Activated naive CD8-positive, alpha-beta T cell treated with anti-CD3 and anti-CD28 coated beads, Interleukin-2, amount 10 ng/mL, durations not matched to agents 7 days and 5 days (primary cell): ENCODE results near the gene CGB1. TPM values are rescaled to one million over a fixed set of nuclear protein-coding genes. Genes with fewer than 3 reads are reported as not detected.
"Not testable (repeated sequence)": the region's sequence is repeated elsewhere in the genome, so short reads cannot be mapped to it uniquely, and the experiment has no call there.

ENCODE experiments used
- ATAC-seq: fragments of 150-1000 bp; cut with Tn5 transposase; one replicate; pipeline ENCODE4 v1.10.0; 2021; ENCODE audit warnings: low read depth, moderate library complexity
- POLR2A ChIA-PET: fragments of 350-600 bp; sonication (Branson Sonifier 250); formaldehyde crosslinking; loops from one replicate; lab custom pipeline; 2021; ENCODE audit warnings: antibody characterized with exemption; lab: Charles Lee
- DNase-seq: peaks from one replicate; pipeline ENCODE4 v3.0.0; 2021
- H3K27ac Mint-ChIP-seq: one replicate; pipeline ENCODE4 v1.8.0; 2022; ENCODE audit warnings: mild to moderate bottlenecking, mixed read lengths
- H3K27me3 Mint-ChIP-seq: one replicate; pipeline ENCODE4 v1.8.0; 2022; ENCODE audit warnings: mild to moderate bottlenecking, moderate library complexity, mixed read lengths
- H3K36me3 Mint-ChIP-seq: one replicate; pipeline ENCODE4 v1.8.0; 2021; ENCODE audit warnings: mild to moderate bottlenecking, mixed read lengths
- H3K4me1 Mint-ChIP-seq: one replicate; pipeline ENCODE4 v1.8.0; 2021; ENCODE audit warnings: mixed read lengths
- H3K4me3 Mint-ChIP-seq: one replicate; pipeline ENCODE4 v1.8.0; 2022; ENCODE audit warnings: mild to moderate bottlenecking, moderate library complexity, mixed read lengths
- H3K9me3 Mint-ChIP-seq: one replicate; pipeline ENCODE4 v1.8.0; 2021; ENCODE audit warnings: mixed read lengths
- total RNA-seq, 2 experiments: library from RNA; stranded (reverse); gene quantifications; one replicate each; pipeline ENCODE4 v1.2.3, GENCODE V29; 2021

The CGB1 gene
- total RNA-seq, 2 experiments from 2014 or later, result not detected

DNA sequence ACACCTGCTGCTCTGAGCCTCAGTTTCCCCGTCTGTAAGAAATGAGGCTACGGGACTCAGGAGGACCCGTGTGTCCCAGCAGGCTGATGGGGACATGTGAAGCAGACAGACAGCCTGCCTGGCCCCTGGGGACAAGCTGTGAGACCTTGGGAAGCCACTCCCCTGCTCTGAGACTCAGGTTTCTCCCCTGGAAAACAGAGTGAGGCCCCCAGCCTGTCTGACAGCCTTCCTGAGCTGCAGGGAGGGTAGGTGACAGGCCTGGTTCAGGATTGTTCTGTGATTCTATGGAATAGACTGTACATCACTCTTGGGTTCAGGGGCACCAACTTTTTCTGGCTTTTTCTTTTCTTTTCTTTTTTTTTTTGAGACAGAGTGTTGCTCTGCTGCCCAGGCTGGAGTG, 30.9 kb upstream of the CGB1 start:
- ATAC-seq, result no peak
- Mint-ChIP-seq H3K36me3 (no peaks in the 10 kb centered on the region), H3K27me3 (peaks cover 77% of the 10 kb centered on the region), H3K27ac (no peak overlapping the region), H3K4me3 (no peak overlapping the region), H3K9me3 (peaks cover 3% of the 10 kb centered on the region), H3K4me1 (no peaks in the 10 kb centered on the region)
- POLR2A ChIA-PET, result no interaction called here
- DNase-seq, result no peak

DNA sequence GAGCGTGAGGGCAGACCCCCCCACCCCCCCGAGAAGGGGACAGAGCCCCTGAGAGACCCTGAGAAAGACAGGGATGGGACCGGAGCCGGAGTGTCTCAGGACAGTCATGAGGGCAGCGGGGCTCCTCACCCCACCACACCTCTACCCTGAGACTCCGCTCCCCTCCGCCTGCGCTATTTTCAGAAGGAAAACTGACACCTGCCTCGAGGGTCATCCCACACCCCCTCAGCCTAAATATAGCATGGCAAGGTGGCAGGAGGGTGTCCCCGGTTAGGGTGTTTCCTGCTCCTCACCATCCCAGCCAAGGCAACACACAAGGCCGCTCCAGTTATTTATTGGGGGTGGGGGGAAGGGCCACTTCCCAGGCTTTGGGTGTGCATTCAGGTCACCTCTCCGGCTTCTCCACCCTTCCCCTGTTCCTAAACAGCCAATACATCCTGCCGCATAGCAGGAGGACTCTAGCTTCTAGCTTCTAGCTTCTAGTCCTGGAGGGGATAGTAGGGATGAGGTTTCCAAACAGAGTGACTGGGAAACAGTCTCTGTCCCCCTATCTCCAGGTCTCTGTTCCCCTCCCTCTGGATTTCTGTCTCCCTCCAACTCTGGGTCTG, 29.3 kb upstream of the CGB1 start:
- Mint-ChIP-seq H3K27me3 (peaks cover 78% of the 10 kb centered on the region), H3K27ac (no peak overlapping the region), H3K4me1 (no peaks in the 10 kb centered on the region), H3K9me3 (peaks cover 3% of the 10 kb centered on the region), H3K4me3 (no peak overlapping the region), H3K36me3 (no peaks in the 10 kb centered on the region)
- DNase-seq, result no peak
- ATAC-seq, result no peak
- POLR2A ChIA-PET, result no interaction called here

DNA sequence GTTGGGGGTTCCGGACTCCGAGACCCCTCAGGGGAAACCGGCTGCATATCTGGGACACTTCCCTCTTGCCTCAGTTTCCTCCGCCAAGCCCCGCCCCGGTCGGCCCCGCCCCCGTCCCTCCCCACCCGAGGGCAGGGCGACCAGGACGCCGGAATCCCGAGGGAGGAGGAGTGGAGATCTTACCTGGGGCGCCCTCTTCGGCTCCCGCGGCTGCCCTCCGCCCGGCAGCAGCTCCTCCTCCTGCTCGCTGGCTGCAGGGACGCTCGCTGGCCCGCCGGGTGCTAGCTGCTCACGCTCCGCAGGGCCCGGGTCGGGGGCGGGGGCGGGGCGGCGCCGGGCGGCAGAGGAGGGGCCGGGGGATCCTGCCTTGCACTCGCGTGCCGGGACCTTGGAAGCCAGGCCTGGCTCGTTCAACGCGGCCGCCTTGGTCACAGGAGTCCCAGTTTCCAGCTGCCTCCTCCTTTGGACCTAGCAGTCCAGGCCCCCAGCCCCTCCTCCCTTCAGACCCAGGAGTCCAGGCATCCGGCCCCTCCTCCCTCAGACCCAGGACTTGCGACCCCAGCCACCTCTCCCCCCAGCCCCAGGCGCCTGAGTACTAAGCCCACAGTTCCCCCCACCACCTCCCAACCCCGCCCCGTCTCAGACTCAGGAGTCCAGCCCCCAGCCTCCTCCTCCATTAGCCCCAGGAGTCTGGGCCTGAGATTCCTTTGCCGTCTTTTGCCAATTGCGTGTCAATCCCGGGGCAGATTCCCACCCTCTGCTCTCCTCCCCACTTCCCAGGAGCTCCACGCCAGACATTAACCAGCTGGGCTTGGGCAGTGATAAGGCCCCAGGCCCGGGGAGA, 28.3 kb upstream of the CGB1 start, which contains the start of gene NTF4:
Gene NTF4 (minus strand): TSS at position 51 of the 844 bp plus-strand sequence. CDS start 2,821 bp downstream, outside the sequence.
- no peak within 1 kb of the TSS for H3K4me3 Mint-ChIP-seq
- POLR2A ChIA-PET, result no interaction called here

DNA sequence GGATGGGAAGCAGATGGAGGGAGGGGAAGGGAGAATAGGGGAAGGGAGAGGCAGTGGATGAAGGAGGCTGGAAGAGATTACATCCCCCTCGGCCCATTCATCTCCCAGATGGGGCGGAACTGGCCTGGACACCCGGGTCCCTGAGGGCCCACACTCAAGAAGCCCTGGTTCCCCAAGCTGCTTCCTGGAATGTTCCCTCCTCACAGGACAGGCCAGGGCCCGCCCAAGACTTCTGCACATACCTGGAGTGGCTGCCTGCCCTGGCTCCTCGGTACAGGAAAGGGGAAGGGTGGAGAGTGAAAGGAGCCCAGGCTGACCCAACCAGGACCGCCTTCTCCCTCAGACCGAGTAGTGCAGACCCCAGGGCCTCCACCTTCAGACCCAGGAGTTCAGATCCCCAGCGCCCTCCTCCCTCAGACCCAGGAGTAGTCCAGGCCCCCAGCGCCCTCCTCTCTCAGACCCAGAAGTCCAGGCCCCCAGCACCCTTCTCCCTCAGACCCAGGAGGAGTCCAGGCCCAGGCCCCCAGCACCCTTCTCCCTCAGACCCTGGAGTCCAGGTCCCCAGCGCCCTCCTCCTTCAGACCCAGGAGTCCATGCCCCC, 27.4 kb upstream of the CGB1 start:
- Mint-ChIP-seq H3K4me3 (no peak overlapping the region), H3K27me3 (peaks cover 82% of the 10 kb centered on the region), H3K36me3 (no peaks in the 10 kb centered on the region), H3K4me1 (no peaks in the 10 kb centered on the region), H3K9me3 (no peaks in the 10 kb centered on the region), H3K27ac (no peak overlapping the region)
- ATAC-seq (no peak), DNase-seq (no peak)
- POLR2A ChIA-PET, result no interaction called here

More for the DNA sequence above, 28.3 kb upstream of the CGB1 start, which contains the start of gene NTF4:
- DNase-seq (no peak), ATAC-seq (no peak)
- H3K9me3 Mint-ChIP-seq, result peaks cover 3% of the 10 kb centered on the region
- no peak within 1 kb of the TSS for H3K27ac Mint-ChIP-seq
- no peaks in the 10 kb centered on the region for H3K4me1 Mint-ChIP-seq
- H3K36me3 Mint-ChIP-seq, result no peaks in the 10 kb centered on the region
- H3K27me3 Mint-ChIP-seq, result peaks cover 82% of the 10 kb centered on the region

GRCh38 chr19:49061445-49061844, 24.8 kb upstream of the CGB1 start:
- no peak for ATAC-seq
- Mint-ChIP-seq H3K9me3 (no peaks in the 10 kb centered on the region), H3K4me1 (peaks cover 11% of the 10 kb centered on the region), H3K27me3 (peaks cover 83% of the 10 kb centered on the region), H3K36me3 (no peaks in the 10 kb centered on the region), H3K27ac (no peak overlapping the region), H3K4me3 (no peak overlapping the region)
- POLR2A ChIA-PET, result no interaction called here
- DNase-seq, result no peak

GRCh38 chr19:49061000-49061399, 24.3 kb upstream of the CGB1 start:
- POLR2A ChIA-PET, result interaction anchor here (1.4 kb wide), 1 partner anchor 9 kb away, joined by 3 read pairs; no protein-coding TSS in a partner anchor
- no peak for DNase-seq
- H3K27me3 Mint-ChIP-seq, result peaks cover 83% of the 10 kb centered on the region
- no peak overlapping the region for H3K4me3 Mint-ChIP-seq
- ATAC-seq, result no peak
- no peak overlapping the region for H3K27ac Mint-ChIP-seq
- no peaks in the 10 kb centered on the region for H3K9me3 Mint-ChIP-seq
- peaks cover 11% of the 10 kb centered on the region for H3K4me1 Mint-ChIP-seq
- no peaks in the 10 kb centered on the region for H3K36me3 Mint-ChIP-seq

DNA sequence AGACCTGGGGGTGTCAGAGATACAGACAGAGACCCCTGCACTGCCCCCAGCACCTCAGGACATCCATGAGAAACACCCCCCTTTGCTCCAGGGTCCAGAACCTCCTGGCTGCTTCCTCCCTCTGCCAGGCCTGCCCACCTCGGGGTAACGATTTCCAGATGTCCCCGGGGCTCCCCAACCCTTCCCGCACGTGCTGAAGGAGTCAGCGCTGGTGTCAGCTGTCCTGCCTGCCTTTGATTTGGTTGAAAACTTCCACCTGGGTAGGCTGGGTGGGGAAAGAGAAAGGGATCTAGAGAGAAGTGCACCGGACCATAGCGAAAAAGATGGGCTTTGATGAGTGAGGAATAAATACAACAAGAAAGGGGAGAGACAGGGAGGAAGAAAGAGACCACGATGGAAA, 22.4 kb upstream of the CGB1 start:
- H3K4me3 Mint-ChIP-seq, result no peak overlapping the region
- peaks cover 11% of the 10 kb centered on the region for H3K4me1 Mint-ChIP-seq
- H3K27ac Mint-ChIP-seq, result no peak overlapping the region
- peaks cover 70% of the 10 kb centered on the region for H3K27me3 Mint-ChIP-seq
- ATAC-seq, result no peak
- DNase-seq, result no peak
- POLR2A ChIA-PET, result no interaction called here
- H3K36me3 Mint-ChIP-seq, result no peaks in the 10 kb centered on the region
- H3K9me3 Mint-ChIP-seq, result no peaks in the 10 kb centered on the region

DNA sequence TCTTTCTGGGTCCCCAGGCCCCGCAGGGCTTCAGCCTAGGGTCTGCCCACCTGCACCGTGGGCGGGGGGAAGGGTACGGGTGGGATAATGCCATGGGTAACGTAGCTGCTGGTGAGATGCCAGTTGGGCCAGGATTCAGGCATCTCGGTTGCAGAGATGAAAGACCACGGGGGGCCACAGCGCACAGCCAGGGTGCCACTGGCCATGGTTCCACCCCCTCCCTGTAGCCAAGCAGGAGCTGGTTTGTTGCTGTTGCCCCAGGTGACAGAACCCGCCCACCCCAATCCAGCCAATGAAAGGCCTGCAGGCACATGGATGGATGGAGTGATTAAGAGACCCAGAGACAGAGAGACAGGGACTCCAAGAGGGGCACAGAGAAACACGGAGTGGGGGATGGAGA, 21.9 kb upstream of the CGB1 start:
- ATAC-seq (no peak), DNase-seq (no peak)
- Mint-ChIP-seq H3K9me3 (no peaks in the 10 kb centered on the region), H3K27ac (no peak overlapping the region), H3K36me3 (no peaks in the 10 kb centered on the region), H3K4me1 (peaks cover 11% of the 10 kb centered on the region), H3K4me3 (no peak overlapping the region), H3K27me3 (peaks cover 65% of the 10 kb centered on the region)
- POLR2A ChIA-PET, result no interaction called here

DNA sequence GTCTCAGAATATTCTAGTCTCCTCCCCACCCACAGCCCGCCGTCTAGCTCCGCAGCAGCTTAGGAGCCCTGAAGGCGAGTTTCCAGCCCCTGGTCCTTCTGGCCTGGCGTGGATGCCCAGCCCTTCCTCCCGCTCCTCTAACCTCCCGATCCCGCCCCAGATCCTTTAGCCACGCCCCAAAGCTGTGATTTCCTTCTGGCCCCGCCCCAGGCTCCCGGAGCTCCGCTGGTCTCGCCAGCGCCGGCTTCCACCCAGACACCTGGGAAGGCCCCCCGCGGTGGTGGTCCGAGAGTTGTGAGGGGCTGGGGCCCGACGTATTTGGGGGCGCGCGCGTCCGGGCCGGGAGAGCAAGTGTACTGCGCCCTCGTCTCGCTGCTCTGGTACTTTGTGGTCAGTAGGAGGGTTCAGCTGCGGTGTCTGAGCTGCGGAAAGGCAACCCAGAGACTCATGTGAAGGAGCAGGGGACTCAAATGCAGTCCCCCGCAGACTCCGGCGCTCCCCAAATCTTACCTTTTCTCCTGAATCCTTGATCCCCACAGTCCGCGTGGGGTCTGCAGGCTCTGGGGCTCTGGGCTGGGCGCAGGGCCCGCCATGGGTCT, 21.0 kb upstream of the CGB1 start, which contains the start of gene CGB7:
Gene CGB7 (minus strand): TSS at position 114 of the 599 bp plus-strand sequence. CDS start 2,374 bp downstream, outside the sequence.
- ATAC-seq (no peak), DNase-seq (peak; percentile 52)
- Mint-ChIP-seq H3K4me3 (peak within 1 kb of the TSS; percentile 70), H3K36me3 (no peaks in the 10 kb centered on the region), H3K27me3 (peaks cover 57% of the 10 kb centered on the region), H3K9me3 (no peaks in the 10 kb centered on the region), H3K4me1 (peaks cover 11% of the 10 kb centered on the region), H3K27ac (no peak within 1 kb of the TSS)
- POLR2A ChIA-PET, result no interaction called here

- peak overlapping the region; percentile 70 for H3K4me3 Mint-ChIP-seq
- ATAC-seq, DNase-seq, H3K9me3 Mint-ChIP-seq, H3K27ac Mint-ChIP-seq, POLR2A ChIA-PET, H3K36me3 Mint-ChIP-seq: not testable (repeated sequence)
- peaks cover 56% of the 10 kb centered on the region for H3K27me3 Mint-ChIP-seq
- H3K4me1 Mint-ChIP-seq, result peaks cover 11% of the 10 kb centered on the region
Measured at GRCh38 chr19:49056902-49057596, 20.4 kb upstream of the CGB1 start.

DNA sequence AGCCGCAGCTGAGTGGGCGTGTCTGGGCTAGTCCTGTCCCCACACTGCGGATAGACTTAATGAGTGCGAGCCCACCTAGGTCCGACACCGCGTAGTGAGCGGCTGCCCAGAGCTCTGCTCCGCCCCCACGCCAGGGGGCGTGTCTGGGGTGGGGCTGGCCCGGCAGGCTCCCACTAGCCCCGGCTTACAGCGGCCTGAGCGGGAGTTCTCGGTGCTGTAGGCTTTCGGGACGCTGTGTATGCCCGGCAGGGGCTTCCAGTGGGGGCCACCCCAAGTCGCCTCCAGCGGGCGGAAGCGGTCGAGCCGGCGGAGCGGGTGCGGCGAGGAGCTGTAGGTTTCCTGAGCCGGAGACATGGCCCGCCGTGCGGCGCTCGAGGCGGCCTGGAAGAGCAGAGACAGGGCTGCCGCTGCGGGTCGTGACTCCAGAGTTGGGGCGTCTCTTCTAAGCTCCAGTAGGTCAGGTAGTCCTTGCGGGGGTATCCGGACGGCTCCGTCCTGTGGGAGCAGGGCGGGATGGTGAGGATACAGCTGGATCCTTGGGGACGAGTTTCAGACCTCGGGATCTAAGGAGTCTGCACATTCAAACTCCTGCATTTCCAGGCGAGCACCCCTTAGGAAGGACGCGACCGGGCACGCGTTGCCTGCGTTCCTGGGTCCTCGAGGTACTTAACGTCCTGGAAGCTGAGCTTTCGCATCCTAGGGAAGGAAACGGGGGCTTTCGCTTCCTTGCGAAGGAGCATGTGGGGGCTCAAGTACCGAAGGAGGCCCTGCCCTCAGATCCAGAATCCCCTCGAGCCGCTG, 19.6 kb upstream of the CGB1 start:
- Mint-ChIP-seq H3K4me1 (peaks cover 11% of the 10 kb centered on the region), H3K9me3 (no peaks in the 10 kb centered on the region), H3K27ac (no peak overlapping the region), H3K4me3 (peak overlapping the region; percentile 70), H3K36me3 (no peaks in the 10 kb centered on the region), H3K27me3 (peaks cover 49% of the 10 kb centered on the region)
- ATAC-seq (peak; percentile 80), DNase-seq (peak; percentile 77)
- POLR2A ChIA-PET, result no interaction called here

GRCh38 chr19:49050376-49051033, 13.8 kb upstream of the CGB1 start:
- POLR2A ChIA-PET, ATAC-seq, H3K4me1 Mint-ChIP-seq, H3K36me3 Mint-ChIP-seq, H3K4me3 Mint-ChIP-seq, DNase-seq, H3K27ac Mint-ChIP-seq, H3K9me3 Mint-ChIP-seq, H3K27me3 Mint-ChIP-seq: not testable (repeated sequence)
